ENCODE data around the gene RPLP2.

RPLP2 gene

GRCh38 chr11:809287-810039 lies at the start of gene RPLP2:
Gene RPLP2 (plus strand): TSS chr11:809967. CDS start chr11:810235, 268 bp downstream.
- peak; percentile 92 to 98 for DNase-seq

- DNase-seq = no peak
Observed at GRCh38 chr11:760236-760635, 49.5 kb upstream of the RPLP2 start.

GRCh38 chr11:761526-762108 lies 48.1 kb upstream of the RPLP2 start:
- no peak for DNase-seq

- peak; percentile 55 to 57 for DNase-seq
Observed at GRCh38 chr11:762421-763072, 47.2 kb upstream of the RPLP2 start.

- DNase-seq = no peak
Observed at GRCh38 chr11:763073-763463, 46.7 kb upstream of the RPLP2 start.

GRCh38 chr11:763549-764321 lies 46.0 kb upstream of the RPLP2 start:
- DNase-seq = no peak

- no peak for DNase-seq
Observed at GRCh38 chr11:764322-765024, 45.3 kb upstream of the RPLP2 start.

GRCh38 chr11:765025-765801 lies 44.6 kb upstream of the RPLP2 start:
- DNase-seq = peak; percentile 16 to 47

GRCh38 chr11:765802-766091 lies 44.0 kb upstream of the RPLP2 start:
- DNase-seq = no peak

GRCh38 chr11:766106-766935 lies 43.4 kb upstream of the RPLP2 start:
- DNase-seq = no peak

- no peak for DNase-seq
Observed at GRCh38 chr11:766936-767210, 42.9 kb upstream of the RPLP2 start.

- DNase-seq = no peak
Observed at GRCh38 chr11:767238-767637, 42.5 kb upstream of the RPLP2 start.

GRCh38 chr11:769887-770641 lies 39.7 kb upstream of the RPLP2 start:
- DNase-seq = no peak

GRCh38 chr11:770642-771616 lies 38.8 kb upstream of the RPLP2 start:
- no peak for DNase-seq

GRCh38 chr11:771617-772204 lies 38.1 kb upstream of the RPLP2 start:
- no peak for DNase-seq

GRCh38 chr11:772429-773390 lies 37.1 kb upstream of the RPLP2 start:
- DNase-seq = peak; percentile 86 to 89

GRCh38 chr11:773425-773824 lies 36.3 kb upstream of the RPLP2 start:
- no peak for DNase-seq

GRCh38 chr11:773830-774229 lies 35.9 kb upstream of the RPLP2 start:
- DNase-seq = no peak

All from hippocampal formation (tissue), 2 donors.